Subcutaneous adipose tissue (tissue), 4 donors: Measurements from ENCODE around the gene SPTBN5. TPM values are rescaled to one million over a fixed set of nuclear protein-coding genes. Genes with fewer than 3 reads are reported as not detected.

Source experiments
- CTCF ChIP-seq: fragments of 450-650 bp; IDR thresholded peaks from one replicate; pipeline ENCODE4 v1.5.1; 2016; ENCODE audit warnings: low read depth, mild to moderate bottlenecking, control low read depth, antibody characterized with exemption, moderate library complexity
- total RNA-seq, 4 donors: library from RNA; depleted of rRNA; stranded (reverse); fragments of >200 nt; gene quantifications; one replicate each; pipeline ENCODE4 v1.1.0, GENCODE V29; 2016

SPTBN5 gene
- total RNA-seq, 4 donors from 2014 or later = 0.17 to 1.5 (median 0.52) TPM

GRCh38 chr15:41854443-41854842 lies 39.4 kb downstream of the SPTBN5 start:
- no peak for TF ChIP-seq CTCF

- TF ChIP-seq CTCF = no peak
Measured at GRCh38 chr15:41853831-41854230, 40.0 kb downstream of the SPTBN5 start.

GRCh38 chr15:41852736-41853590 lies 40.9 kb downstream of the SPTBN5 start:
- TF ChIP-seq CTCF = no peak

GRCh38 chr15:41851755-41852370 lies 42.0 kb downstream of the SPTBN5 start:
- TF ChIP-seq CTCF = no peak

GRCh38 chr15:41851167-41851523 lies 42.7 kb downstream of the SPTBN5 start:
- TF ChIP-seq CTCF = no peak

- TF ChIP-seq CTCF = no peak
Measured at GRCh38 chr15:41850482-41851166, 43.2 kb downstream of the SPTBN5 start.

- TF ChIP-seq CTCF = no peak
Measured at GRCh38 chr15:41849861-41850260, 44.0 kb downstream of the SPTBN5 start.
